Neural cell (in vitro differentiated cells): Measurements from ENCODE around the gene PIK3C2A.
A peak's percentile ranks its signal among the peaks of the same experiment; 100 is the strongest.

ENCODE experiments used
- EZH2 ChIP-seq: fragments of 200-600, 300-800 bp; shearing (Covaris generic), sonication (generic); IDR thresholded peaks from 2 replicates; pipeline ENCODE4 v1.6.1; 2014; ENCODE audit warnings: antibody characterized with exemption, low read length, borderline replicate concordance, mild to moderate bottlenecking; ENCODE audit not compliant: insufficient read depth, poor library complexity, severe bottlenecking
- MXI1 ChIP-seq: fragments of 450-650 bp; conservative IDR thresholded peaks from 2 replicates; pipeline ENCODE4 v1.6.1; 2014; ENCODE audit warnings: antibody characterized with exemption, mild to moderate bottlenecking; ENCODE audit not compliant: poor library complexity, severe bottlenecking
- POLR2AphosphoS5 ChIP-seq: IDR thresholded peaks from 2 replicates; pipeline ENCODE4 v1.6.1; 2012
- RAD21 ChIP-seq: fragments of 450-650 bp; conservative IDR thresholded peaks from 2 replicates; pipeline ENCODE4 v1.6.1; 2014; ENCODE audit warnings: antibody characterized with exemption, mild to moderate bottlenecking, moderate library complexity
- REST ChIP-seq: IDR thresholded peaks from 2 replicates; pipeline ENCODE4 v1.6.1; 2012; ENCODE audit warnings: borderline replicate concordance
- TAF1 ChIP-seq: IDR thresholded peaks from 2 replicates; pipeline ENCODE4 v1.6.1; 2012; ENCODE audit warnings: low read depth
- TF ChIP-seq, protein P1 (sequence below): fragments of 450-650 bp; IDR thresholded peaks from 2 replicates; pipeline ENCODE4 v1.5.1; 2014; ENCODE audit warnings: antibody characterized with exemption, mild to moderate bottlenecking, moderate library complexity; ENCODE audit not compliant: poor library complexity, severe bottlenecking

- TF ChIP-seq, protein P1, sequence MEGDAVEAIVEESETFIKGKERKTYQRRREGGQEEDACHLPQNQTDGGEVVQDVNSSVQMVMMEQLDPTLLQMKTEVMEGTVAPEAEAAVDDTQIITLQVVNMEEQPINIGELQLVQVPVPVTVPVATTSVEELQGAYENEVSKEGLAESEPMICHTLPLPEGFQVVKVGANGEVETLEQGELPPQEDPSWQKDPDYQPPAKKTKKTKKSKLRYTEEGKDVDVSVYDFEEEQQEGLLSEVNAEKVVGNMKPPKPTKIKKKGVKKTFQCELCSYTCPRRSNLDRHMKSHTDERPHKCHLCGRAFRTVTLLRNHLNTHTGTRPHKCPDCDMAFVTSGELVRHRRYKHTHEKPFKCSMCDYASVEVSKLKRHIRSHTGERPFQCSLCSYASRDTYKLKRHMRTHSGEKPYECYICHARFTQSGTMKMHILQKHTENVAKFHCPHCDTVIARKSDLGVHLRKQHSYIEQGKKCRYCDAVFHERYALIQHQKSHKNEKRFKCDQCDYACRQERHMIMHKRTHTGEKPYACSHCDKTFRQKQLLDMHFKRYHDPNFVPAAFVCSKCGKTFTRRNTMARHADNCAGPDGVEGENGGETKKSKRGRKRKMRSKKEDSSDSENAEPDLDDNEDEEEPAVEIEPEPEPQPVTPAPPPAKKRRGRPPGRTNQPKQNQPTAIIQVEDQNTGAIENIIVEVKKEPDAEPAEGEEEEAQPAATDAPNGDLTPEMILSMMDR: no peak
- TF ChIP-seq POLR2AphosphoS5 (peak; percentile 28), MXI1 (peak; percentile 79), EZH2 (no peak), RAD21 (no peak), TAF1 (peak; percentile 21), REST (peak; percentile 39)
These were observed 642 bp upstream of the PIK3C2A start for GRCh38 chr11:17208257-17208999.
